Esophagus squamous epithelium (tissue), 5 donors: Measurements from ENCODE around the gene S100B. TPM values are rescaled to one million over a fixed set of nuclear protein-coding genes. Genes with fewer than 3 reads are reported as not detected.

Experiments used
- DNase-seq: peaks from one replicate; lab custom pipeline; 2025; lab: John Stamatoyannopoulos, UW
- H3K27ac ChIP-seq, 4 donors: fragments of 200-600 bp; sonication (generic); one replicate each; pipeline ENCODE4 v1.5.1; 2016 to 2019; ENCODE audit warnings: mild to moderate bottlenecking in 1 of 4
- H3K27me3 ChIP-seq, 4 donors: fragments of 200-600 bp; sonication (generic); 1 replicate in 3 of 4; 2 replicates in 1 of 4; pipeline versions ENCODE4 v1.5.1 to v1.6.0; 2017 to 2021; ENCODE audit warnings: antibody characterized with exemption in 1 of 4
- H3K36me3 ChIP-seq, 3 donors: fragments of 200-600 bp; sonication (generic); one replicate each; pipeline ENCODE4 v1.5.1; 2016 to 2019
- H3K4me1 ChIP-seq, 3 donors: fragments of 200-600 bp; sonication (generic); one replicate each; pipeline ENCODE4 v1.5.1; 2017 to 2019
- H3K4me3 ChIP-seq, 4 donors: fragments of 200-600 bp; sonication (generic); 1 replicate in 3 of 4; 2 replicates in 1 of 4; pipeline ENCODE4 v1.5.1; 2016 to 2019; ENCODE audit warnings: mild to moderate bottlenecking in 2 of 4, moderate library complexity in 1 of 4
- H3K9me3 ChIP-seq, 3 donors: fragments of 200-600 bp; sonication (generic); one replicate each; pipeline ENCODE4 v1.5.1; 2016 to 2019
- CTCF ChIP-seq, 6 experiments: fragments of 450-650 bp in 4 of 6; fragments of 200-600 bp in 2 of 6; sonication (generic) in 2 of 6; IDR thresholded peaks; one replicate each; pipeline ENCODE4 v1.5.1; 2016 to 2019; ENCODE audit warnings: antibody characterized with exemption in 6 of 6, mild to moderate bottlenecking in 4 of 6, moderate library complexity in 4 of 6
- POLR2A ChIP-seq, 4 donors: fragments of 450-650 bp; IDR thresholded peaks; one replicate each; pipeline ENCODE4 v1.6.1; 2017; ENCODE audit warnings: antibody characterized with exemption in 4 of 4, mild to moderate bottlenecking in 4 of 4, moderate library complexity in 3 of 4
- WGBS, 2 donors: methylation state at CpG; one replicate each; pipeline ENCODE4 v1.1.5; 2018; 5-methylcytosine and 5-hydroxymethylcytosine counted together
- intact Hi-C: fragments of 100-400 bp; cut with DNase I; formaldehyde crosslinking; loops from one replicate; pipeline ENCODE4 v1.15.0; 2022
- total RNA-seq, 4 donors: library from RNA; depleted of rRNA; stranded (reverse); fragments of >200 nt; gene quantifications; one replicate each; pipeline ENCODE4 v1.1.0, GENCODE V29; 2016
- donor health status: DM: yes; HTN: yes; CAD: no.

The S100B gene
- total RNA-seq, 4 donors from 2014 or later: 0.57 to 14.7 (median 8.2) TPM; not detected in 1

- no peak for DNase-seq
- Histone ChIP-seq H3K27me3 (no peaks in the 10 kb centered on the region), H3K36me3 (peaks cover 28 to 100% (median 45%) of the 10 kb centered on the region in 3 donors), H3K4me3 (no peak overlapping the region), H3K27ac (no peak overlapping the region), H3K4me1 (no peaks in the 10 kb centered on the region), H3K9me3 (no peaks in the 10 kb centered on the region)
- intact Hi-C loops: no loop called here
- TF ChIP-seq CTCF (IDR thresholded peaks at IDR 0.05) (no peak), POLR2A (IDR thresholded peaks at IDR 0.05) (no peak)
- 95 to 100% methylated on average over 3 to 4 of the region's 9 CpGs for WGBS, 2 donors
These were observed 49.7 kb downstream of the S100B start for GRCh38 chr21:46555225-46555617.

GRCh38 chr21:46554431-46555224 is 50.3 kb downstream of the S100B start:
- 84 to 97% methylated on average over 5 to 15 of the region's 30 CpGs for WGBS, 2 donors
- DNase-seq: no peak
- no peaks in the 10 kb centered on the region for H3K27me3 ChIP-seq

GRCh38 chr21:46553993-46554392 is 50.9 kb downstream of the S100B start:
- Histone ChIP-seq H3K4me3 (no peak overlapping the region), H3K4me1 (no peaks in the 10 kb centered on the region), H3K27ac (no peak overlapping the region), H3K9me3 (no peaks in the 10 kb centered on the region), H3K27me3 (no peaks in the 10 kb centered on the region), H3K36me3 (peaks cover 28 to 99% (median 54%) of the 10 kb centered on the region in 3 donors)
- 90% methylated on average over 2 to 6 of the region's 13 CpGs for WGBS, 2 donors
- intact Hi-C loops: no loop called here
- DNase-seq: no peak
- TF ChIP-seq POLR2A (IDR thresholded peaks at IDR 0.05): no peak
- no peak for TF ChIP-seq CTCF (IDR thresholded peaks at IDR 0.05)

More at GRCh38 chr21:46554431-46555224, 50.3 kb downstream of the S100B start:
- no peak overlapping the region for H3K4me3 ChIP-seq
- intact Hi-C loops: no loop called here
- H3K36me3 ChIP-seq: peaks cover 28 to 100% (median 47%) of the 10 kb centered on the region in 3 donors
- no peak overlapping the region for H3K27ac ChIP-seq
- TF ChIP-seq POLR2A (IDR thresholded peaks at IDR 0.05): no peak
- TF ChIP-seq CTCF (IDR thresholded peaks at IDR 0.05): no peak
- no peaks in the 10 kb centered on the region for H3K4me1 ChIP-seq
- H3K9me3 ChIP-seq: no peaks in the 10 kb centered on the region

GRCh38 chr21:46552865-46553379 is 52.0 kb downstream of the S100B start:
- no peak for DNase-seq
- no peaks in the 10 kb centered on the region for H3K27me3 ChIP-seq
- peaks cover 28 to 99% (median 51%) of the 10 kb centered on the region in 3 donors for H3K36me3 ChIP-seq
- H3K9me3 ChIP-seq: no peaks in the 10 kb centered on the region
- intact Hi-C loops: no loop called here
- 93 to 94% methylated on average over 5 of the region's 5 CpGs for WGBS, 2 donors
- TF ChIP-seq CTCF (IDR thresholded peaks at IDR 0.05) (no peak), POLR2A (IDR thresholded peaks at IDR 0.05) (no peak)
- no peak overlapping the region for H3K4me3 ChIP-seq
- H3K27ac ChIP-seq: peak overlapping the region in 3 of 4 donors; percentile 4 to 49 (median 44)
- no peaks in the 10 kb centered on the region for H3K4me1 ChIP-seq

- peaks cover 25 to 99% (median 45%) of the 10 kb centered on the region in 3 donors for H3K36me3 ChIP-seq
- H3K4me1 ChIP-seq: no peaks in the 10 kb centered on the region
- no peaks in the 10 kb centered on the region for H3K9me3 ChIP-seq
- H3K4me3 ChIP-seq: no peak overlapping the region
- intact Hi-C loops: no loop called here
- TF ChIP-seq CTCF (IDR thresholded peaks at IDR 0.05): no peak
- WGBS, 2 donors: 81 to 83% methylated on average over 5 of the region's 5 CpGs
- H3K27ac ChIP-seq: peak overlapping the region in 3 of 4 donors; percentile 4 to 49 (median 44)
- H3K27me3 ChIP-seq: no peaks in the 10 kb centered on the region
- no peak for DNase-seq
These were observed 52.6 kb downstream of the S100B start for GRCh38 chr21:46552274-46552673.
